Measurements from ENCODE around the gene NUDT16L1.
A peak's percentile ranks its signal among the peaks of the same experiment; 100 is the strongest.

Gene NUDT16L1

GRCh38 chr16:4733747-4734062 lies 40.3 kb downstream of the NUDT16L1 start:
- peak; percentile 1 for ATAC-seq

DNA sequence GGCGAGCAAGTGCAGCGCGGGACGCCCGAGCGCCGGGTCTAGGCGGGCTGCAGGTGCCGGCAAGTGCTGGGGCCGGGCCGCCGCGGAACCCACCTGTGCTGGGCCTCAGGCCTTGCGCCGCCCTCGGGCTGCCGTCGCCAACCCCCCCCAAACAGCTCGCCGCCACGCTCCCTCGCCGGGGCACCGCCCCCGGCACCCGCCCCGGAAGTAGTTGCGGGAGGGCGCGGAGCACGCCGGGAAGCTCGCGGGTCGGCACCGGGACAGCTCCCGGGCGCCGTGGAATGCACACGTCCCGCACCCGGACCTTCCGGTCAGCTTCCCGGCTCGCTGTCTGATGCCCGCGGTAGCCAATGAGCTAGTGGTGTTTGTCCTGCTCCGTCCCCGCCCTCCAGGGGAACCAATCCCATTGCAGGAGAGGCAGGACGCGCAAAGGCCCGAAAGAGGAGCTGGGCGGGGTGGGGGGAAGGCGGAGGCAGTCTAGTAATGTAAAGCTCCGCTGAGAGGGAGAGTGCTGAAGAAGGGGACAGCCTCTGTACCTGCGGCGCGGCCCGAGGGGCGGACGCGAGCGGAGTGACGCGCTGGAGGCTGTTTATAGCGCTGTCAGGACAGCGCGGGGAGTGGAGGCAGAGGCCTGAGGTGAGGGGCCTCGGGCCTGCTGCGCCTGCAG lies 40.8 kb downstream of the NUDT16L1 start, which contains the start of the genes ANKS3 and DNAAF8:
ANKS3 (minus strand) TSS at position 209 of the 667 bp plus-strand sequence. CDS start 4,122 bp downstream, outside the sequence.
DNAAF8 (plus strand) TSS at position 475 of the 667 bp plus-strand sequence. CDS start 1,978 bp downstream, outside the sequence.
- ATAC-seq: peak; percentile 98
- TF ChIP-seq ZC3H10 (CRISPR knock-in tag; IDR thresholded peaks at IDR 0.05): no peak
- no peak for TF ChIP-seq RARB (CRISPR knock-in tag; IDR thresholded peaks at IDR 0.05)
- TF ChIP-seq ISL1 (CRISPR knock-in tag; IDR thresholded peaks at IDR 0.05): no peak
- no peak for TF ChIP-seq ARNTL (CRISPR knock-in tag; IDR thresholded peaks at IDR 0.05; ENCODE audit: borderline replicate concordance, low read depth)
- no peak for TF ChIP-seq ESRRG (CRISPR knock-in tag; IDR thresholded peaks at IDR 0.05)
- no peak for TF ChIP-seq ZNF565 (CRISPR knock-in tag; conservative IDR thresholded peaks at IDR 0.05; ENCODE audit: low read depth)
- TF ChIP-seq ZNF70 (CRISPR knock-in tag; IDR thresholded peaks at IDR 0.05): no peak
- TF ChIP-seq BACH2 (CRISPR knock-in tag; IDR thresholded peaks at IDR 0.05; ENCODE audit: borderline replicate concordance): no peak
- no peak for TF ChIP-seq ZFP3 (CRISPR knock-in tag; IDR thresholded peaks at IDR 0.05)
- no peak for TF ChIP-seq TCF4 (CRISPR knock-in tag; IDR thresholded peaks at IDR 0.05; ENCODE audit: borderline replicate concordance)
- TF ChIP-seq, protein P1, sequence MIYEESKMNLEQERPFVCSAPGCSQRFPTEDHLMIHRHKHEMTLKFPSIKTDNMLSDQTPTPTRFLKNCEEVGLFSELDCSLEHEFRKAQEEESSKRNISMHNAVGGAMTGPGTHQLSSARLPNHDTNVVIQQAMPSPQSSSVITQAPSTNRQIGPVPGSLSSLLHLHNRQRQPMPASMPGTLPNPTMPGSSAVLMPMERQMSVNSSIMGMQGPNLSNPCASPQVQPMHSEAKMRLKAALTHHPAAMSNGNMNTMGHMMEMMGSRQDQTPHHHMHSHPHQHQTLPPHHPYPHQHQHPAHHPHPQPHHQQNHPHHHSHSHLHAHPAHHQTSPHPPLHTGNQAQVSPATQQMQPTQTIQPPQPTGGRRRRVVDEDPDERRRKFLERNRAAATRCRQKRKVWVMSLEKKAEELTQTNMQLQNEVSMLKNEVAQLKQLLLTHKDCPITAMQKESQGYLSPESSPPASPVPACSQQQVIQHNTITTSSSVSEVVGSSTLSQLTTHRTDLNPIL (CRISPR knock-in tag; IDR thresholded peaks at IDR 0.05; ENCODE audit: low read depth): no peak
- no peak for TF ChIP-seq TOX (CRISPR knock-in tag; IDR thresholded peaks at IDR 0.05; ENCODE audit: borderline replicate concordance)
- TF ChIP-seq POU6F1 (CRISPR knock-in tag; IDR thresholded peaks at IDR 0.05; ENCODE audit: borderline replicate concordance, low read depth): no peak
- TF ChIP-seq, protein P2, sequence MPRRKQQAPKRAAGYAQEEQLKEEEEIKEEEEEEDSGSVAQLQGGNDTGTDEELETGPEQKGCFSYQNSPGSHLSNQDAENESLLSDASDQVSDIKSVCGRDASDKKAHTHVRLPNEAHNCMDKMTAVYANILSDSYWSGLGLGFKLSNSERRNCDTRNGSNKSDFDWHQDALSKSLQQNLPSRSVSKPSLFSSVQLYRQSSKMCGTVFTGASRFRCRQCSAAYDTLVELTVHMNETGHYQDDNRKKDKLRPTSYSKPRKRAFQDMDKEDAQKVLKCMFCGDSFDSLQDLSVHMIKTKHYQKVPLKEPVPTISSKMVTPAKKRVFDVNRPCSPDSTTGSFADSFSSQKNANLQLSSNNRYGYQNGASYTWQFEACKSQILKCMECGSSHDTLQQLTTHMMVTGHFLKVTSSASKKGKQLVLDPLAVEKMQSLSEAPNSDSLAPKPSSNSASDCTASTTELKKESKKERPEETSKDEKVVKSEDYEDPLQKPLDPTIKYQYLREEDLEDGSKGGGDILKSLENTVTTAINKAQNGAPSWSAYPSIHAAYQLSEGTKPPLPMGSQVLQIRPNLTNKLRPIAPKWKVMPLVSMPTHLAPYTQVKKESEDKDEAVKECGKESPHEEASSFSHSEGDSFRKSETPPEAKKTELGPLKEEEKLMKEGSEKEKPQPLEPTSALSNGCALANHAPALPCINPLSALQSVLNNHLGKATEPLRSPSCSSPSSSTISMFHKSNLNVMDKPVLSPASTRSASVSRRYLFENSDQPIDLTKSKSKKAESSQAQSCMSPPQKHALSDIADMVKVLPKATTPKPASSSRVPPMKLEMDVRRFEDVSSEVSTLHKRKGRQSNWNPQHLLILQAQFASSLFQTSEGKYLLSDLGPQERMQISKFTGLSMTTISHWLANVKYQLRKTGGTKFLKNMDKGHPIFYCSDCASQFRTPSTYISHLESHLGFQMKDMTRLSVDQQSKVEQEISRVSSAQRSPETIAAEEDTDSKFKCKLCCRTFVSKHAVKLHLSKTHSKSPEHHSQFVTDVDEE (CRISPR knock-in tag; IDR thresholded peaks at IDR 0.05): no peak
- no peak for TF ChIP-seq ZFP30 (CRISPR knock-in tag; IDR thresholded peaks at IDR 0.05)

More at GRCh38 chr16:4733747-4734062, 40.3 kb downstream of the NUDT16L1 start:
- TF ChIP-seq, protein P1 (CRISPR knock-in tag; IDR thresholded peaks at IDR 0.05; ENCODE audit: low read depth): no peak

DNA sequence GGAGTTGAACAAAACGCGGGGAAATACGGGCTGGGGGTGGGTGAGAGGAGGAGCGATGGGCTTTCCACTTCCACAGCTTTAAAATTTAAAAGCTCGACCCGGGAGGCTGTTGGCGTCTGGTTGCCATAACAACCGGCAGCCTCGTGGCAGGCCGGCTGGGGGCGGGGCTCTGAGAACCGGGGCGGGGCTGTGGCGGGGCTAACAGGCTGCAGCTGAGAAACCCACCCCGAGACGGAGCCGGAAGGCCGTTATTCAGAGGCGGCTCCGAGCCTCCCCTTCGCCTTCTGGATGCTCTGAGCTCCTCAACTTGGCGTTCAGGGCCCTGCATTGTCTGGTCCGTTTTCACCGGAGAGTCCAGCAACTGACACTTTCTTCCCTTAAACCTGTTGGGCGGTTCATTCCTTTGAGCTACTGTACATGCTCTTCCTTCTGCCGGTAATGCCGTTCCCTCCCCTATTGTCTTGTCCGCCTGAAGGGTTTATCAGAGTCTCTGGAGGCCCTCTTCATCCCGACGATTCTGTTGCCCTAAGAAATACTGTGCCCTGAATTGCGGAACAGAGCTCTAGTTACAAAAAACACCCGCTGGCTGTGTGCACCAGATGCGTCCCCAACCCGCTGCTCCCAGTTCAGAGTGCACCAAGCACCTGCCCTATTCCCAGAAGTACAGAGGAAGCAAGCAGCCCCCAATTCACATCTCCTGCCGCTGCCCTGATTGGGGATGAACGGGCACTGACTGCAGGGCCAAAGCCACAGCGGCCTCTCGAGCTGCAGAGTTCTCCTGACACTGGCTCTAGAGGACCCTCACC lies 41.6 kb downstream of the NUDT16L1 start:
- TF ChIP-seq ZFP3 (CRISPR knock-in tag; IDR thresholded peaks at IDR 0.05) (no peak), PPARA (CRISPR knock-in tag; IDR thresholded peaks at IDR 0.05; ENCODE audit: borderline replicate concordance) (no peak), ISL1 (CRISPR knock-in tag; IDR thresholded peaks at IDR 0.05) (no peak), ZNF565 (CRISPR knock-in tag; conservative IDR thresholded peaks at IDR 0.05; ENCODE audit: low read depth) (no peak), ESRRG (CRISPR knock-in tag; IDR thresholded peaks at IDR 0.05) (no peak), TOX (CRISPR knock-in tag; IDR thresholded peaks at IDR 0.05; ENCODE audit: borderline replicate concordance) (no peak), OSR1 (CRISPR knock-in tag; IDR thresholded peaks at IDR 0.05) (no peak), CSDC2 (CRISPR knock-in tag; IDR thresholded peaks at IDR 0.05) (no peak), POU6F1 (CRISPR knock-in tag; IDR thresholded peaks at IDR 0.05; ENCODE audit: borderline replicate concordance, low read depth) (no peak), ZNF70 (CRISPR knock-in tag; IDR thresholded peaks at IDR 0.05) (no peak), RARB (CRISPR knock-in tag; IDR thresholded peaks at IDR 0.05) (no peak), GLIS3 (CRISPR knock-in tag; IDR thresholded peaks at IDR 0.05) (no peak), ZNF8 (CRISPR knock-in tag; IDR thresholded peaks at IDR 0.05) (no peak), SNAI2 (CRISPR knock-in tag; IDR thresholded peaks at IDR 0.05) (no peak), ZC3H10 (CRISPR knock-in tag; IDR thresholded peaks at IDR 0.05) (no peak), ZFP30 (CRISPR knock-in tag; IDR thresholded peaks at IDR 0.05) (no peak)
- TF ChIP-seq, protein P1 (CRISPR knock-in tag; IDR thresholded peaks at IDR 0.05; ENCODE audit: low read depth): no peak
- peak; percentile 81 for ATAC-seq

Data from SK-N-SH treated with all-trans-retinoic acid at 6 μM for 48 hours (cell line).